ENCODE measurements around the gene FNIP2. TPM values are rescaled to one million over a fixed set of nuclear protein-coding genes. Genes with fewer than 3 reads are reported as not detected.
"Not testable (repeated sequence)": the region's sequence is repeated elsewhere in the genome, so short reads cannot be mapped to it uniquely, and the experiment has no call there.

The FNIP2 gene
- total RNA-seq, 1 donor from 2014 or later = 36.5 TPM

GRCh38 chr4:158890294-158890693, 121.5 kb downstream of the FNIP2 start:
- DNase-seq (ENCODE audit: extremely low spot score, unreplicated experiment) = no peak
- H3K9me3 Mint-ChIP-seq = no peaks in the 10 kb centered on the region
- peaks cover 25% of the 10 kb centered on the region for H3K36me3 Mint-ChIP-seq
- H3K27me3 Mint-ChIP-seq = no peaks in the 10 kb centered on the region
- no peak overlapping the region for H3K27ac Mint-ChIP-seq
- TF ChIP-seq CTCF (conservative IDR thresholded peaks at IDR 0.05) = no peak
- no peaks in the 10 kb centered on the region for H3K4me1 Mint-ChIP-seq (ENCODE audit: unreplicated experiment)
- H3K4me3 Mint-ChIP-seq = no peak overlapping the region

- H3K27me3 Mint-ChIP-seq = no peaks in the 10 kb centered on the region
- no peak overlapping the region for H3K27ac Mint-ChIP-seq
- peaks cover 26% of the 10 kb centered on the region for H3K36me3 Mint-ChIP-seq
- no peaks in the 10 kb centered on the region for H3K9me3 Mint-ChIP-seq
- H3K4me3 Mint-ChIP-seq = no peak overlapping the region
- TF ChIP-seq CTCF (conservative IDR thresholded peaks at IDR 0.05) = no peak
- H3K4me1 Mint-ChIP-seq (ENCODE audit: unreplicated experiment) = peaks cover 9% of the 10 kb centered on the region
- DNase-seq (ENCODE audit: extremely low spot score, unreplicated experiment) = no peak
Measured at GRCh38 chr4:158891256-158891655, 122.4 kb downstream of the FNIP2 start.

- no peaks in the 10 kb centered on the region for H3K27me3 Mint-ChIP-seq
- H3K36me3 Mint-ChIP-seq = peaks cover 36% of the 10 kb centered on the region
- no peak overlapping the region for H3K4me3 Mint-ChIP-seq
- no peak overlapping the region for H3K27ac Mint-ChIP-seq
- H3K4me1 Mint-ChIP-seq (ENCODE audit: unreplicated experiment) = peaks cover 10% of the 10 kb centered on the region
- no peak for DNase-seq (ENCODE audit: extremely low spot score, unreplicated experiment)
- no peaks in the 10 kb centered on the region for H3K9me3 Mint-ChIP-seq
- no peak for TF ChIP-seq CTCF (conservative IDR thresholded peaks at IDR 0.05)
Measured at GRCh38 chr4:158894826-158895225, 126.0 kb downstream of the FNIP2 start.

GRCh38 chr4:158895797-158896576, 127.2 kb downstream of the FNIP2 start:
- peaks cover 10% of the 10 kb centered on the region for H3K4me1 Mint-ChIP-seq (ENCODE audit: unreplicated experiment)
- H3K9me3 Mint-ChIP-seq = no peaks in the 10 kb centered on the region
- no peak for DNase-seq (ENCODE audit: extremely low spot score, unreplicated experiment)
- H3K27ac Mint-ChIP-seq = peak overlapping the region; percentile 35
- H3K27me3 Mint-ChIP-seq = no peaks in the 10 kb centered on the region
- no peak overlapping the region for H3K4me3 Mint-ChIP-seq
- TF ChIP-seq CTCF (conservative IDR thresholded peaks at IDR 0.05) = peak; percentile 27
- H3K36me3 Mint-ChIP-seq = peaks cover 42% of the 10 kb centered on the region

GRCh38 chr4:158896577-158897238, 127.9 kb downstream of the FNIP2 start:
- H3K36me3 Mint-ChIP-seq = peaks cover 45% of the 10 kb centered on the region
- peak overlapping the region; percentile 35 for H3K27ac Mint-ChIP-seq
- not testable (repeated sequence) for H3K9me3 Mint-ChIP-seq

GRCh38 chr4:158900408-158900807, 131.6 kb downstream of the FNIP2 start:
- Mint-ChIP-seq H3K4me1 (ENCODE audit: unreplicated experiment) (peaks cover 27% of the 10 kb centered on the region), H3K36me3 (peaks cover 44% of the 10 kb centered on the region)
- H3K9me3 Mint-ChIP-seq; H3K4me3 Mint-ChIP-seq; H3K27ac Mint-ChIP-seq; H3K27me3 Mint-ChIP-seq; DNase-seq (ENCODE audit: extremely low spot score, unreplicated experiment): not testable (repeated sequence)

More at GRCh38 chr4:158896577-158897238, 127.9 kb downstream of the FNIP2 start:
- peaks cover 10% of the 10 kb centered on the region for H3K4me1 Mint-ChIP-seq (ENCODE audit: unreplicated experiment)
- DNase-seq (ENCODE audit: extremely low spot score, unreplicated experiment); H3K27me3 Mint-ChIP-seq; H3K4me3 Mint-ChIP-seq: not testable (repeated sequence)

Measured in type B pancreatic cell (in vitro differentiated cells).